IPS-18a (cell line): ENCODE data around the gene ARHGAP15.

Source experiments
- H3K27ac ChIP-seq: one replicate; pipeline ENCODE4 v1.5.1; 2013; ENCODE audit warnings: low read length
- H3K27me3 ChIP-seq: one replicate; pipeline ENCODE4 v1.6.1; 2013; ENCODE audit warnings: mild to moderate bottlenecking, low read length; ENCODE audit not compliant: control insufficient read depth, insufficient read depth
- H3K36me3 ChIP-seq: one replicate; pipeline ENCODE4 v1.6.1; 2013; ENCODE audit warnings: low read depth, low read length; ENCODE audit not compliant: control insufficient read depth
- H3K4me1 ChIP-seq: one replicate; pipeline ENCODE4 v1.6.1; 2013; ENCODE audit warnings: low read depth, low read length; ENCODE audit not compliant: control insufficient read depth
- H3K4me3 ChIP-seq: one replicate; pipeline ENCODE4 v1.5.1; 2013; ENCODE audit warnings: low read length
- H3K9ac ChIP-seq: one replicate; pipeline ENCODE4 v1.6.1; 2013; ENCODE audit warnings: mild to moderate bottlenecking, low read length, moderate library complexity
- H3K9me3 ChIP-seq: one replicate; pipeline ENCODE4 v1.6.1; 2013; ENCODE audit warnings: low read depth, low read length; ENCODE audit not compliant: control insufficient read depth

ARHGAP15 gene

GRCh38 chr2:143425896-143426295 is 296.7 kb downstream of the ARHGAP15 start:
- H3K27me3 ChIP-seq = no peaks in the 10 kb centered on the region
- H3K4me1 ChIP-seq = no peaks in the 10 kb centered on the region
- H3K4me3 ChIP-seq = no peak overlapping the region
- no peak overlapping the region for H3K9ac ChIP-seq
- no peak overlapping the region for H3K27ac ChIP-seq
- no peaks in the 10 kb centered on the region for H3K9me3 ChIP-seq
- H3K36me3 ChIP-seq = no peaks in the 10 kb centered on the region

DNA sequence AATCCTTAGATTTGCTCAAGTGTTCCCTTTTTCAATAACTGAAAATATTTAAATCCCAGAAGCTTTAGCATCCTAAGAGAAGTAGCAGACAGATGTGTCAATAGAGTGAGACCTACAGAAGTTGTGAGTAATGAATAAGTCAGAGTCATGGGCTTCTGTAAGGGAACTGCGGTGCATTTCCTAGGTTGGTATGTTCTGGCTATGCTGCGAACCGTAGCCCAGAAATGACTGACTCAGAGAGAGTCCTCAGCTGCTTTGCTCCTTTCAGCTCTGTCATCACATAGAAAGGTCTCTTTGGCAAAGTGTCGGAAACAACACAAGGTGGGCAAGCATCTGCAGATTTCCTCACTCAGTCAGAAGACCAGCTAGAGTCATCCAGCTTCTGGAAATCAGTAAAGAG is 297.1 kb downstream of the ARHGAP15 start:
- Histone ChIP-seq H3K4me3 (no peak overlapping the region), H3K4me1 (no peaks in the 10 kb centered on the region), H3K9me3 (no peaks in the 10 kb centered on the region), H3K27me3 (no peaks in the 10 kb centered on the region), H3K9ac (no peak overlapping the region), H3K27ac (no peak overlapping the region), H3K36me3 (no peaks in the 10 kb centered on the region)

GRCh38 chr2:143428700-143429099 is 299.5 kb downstream of the ARHGAP15 start:
- Histone ChIP-seq H3K27me3 (no peaks in the 10 kb centered on the region), H3K36me3 (no peaks in the 10 kb centered on the region), H3K9ac (no peak overlapping the region), H3K27ac (no peak overlapping the region), H3K9me3 (no peaks in the 10 kb centered on the region), H3K4me1 (no peaks in the 10 kb centered on the region), H3K4me3 (no peak overlapping the region)

DNA sequence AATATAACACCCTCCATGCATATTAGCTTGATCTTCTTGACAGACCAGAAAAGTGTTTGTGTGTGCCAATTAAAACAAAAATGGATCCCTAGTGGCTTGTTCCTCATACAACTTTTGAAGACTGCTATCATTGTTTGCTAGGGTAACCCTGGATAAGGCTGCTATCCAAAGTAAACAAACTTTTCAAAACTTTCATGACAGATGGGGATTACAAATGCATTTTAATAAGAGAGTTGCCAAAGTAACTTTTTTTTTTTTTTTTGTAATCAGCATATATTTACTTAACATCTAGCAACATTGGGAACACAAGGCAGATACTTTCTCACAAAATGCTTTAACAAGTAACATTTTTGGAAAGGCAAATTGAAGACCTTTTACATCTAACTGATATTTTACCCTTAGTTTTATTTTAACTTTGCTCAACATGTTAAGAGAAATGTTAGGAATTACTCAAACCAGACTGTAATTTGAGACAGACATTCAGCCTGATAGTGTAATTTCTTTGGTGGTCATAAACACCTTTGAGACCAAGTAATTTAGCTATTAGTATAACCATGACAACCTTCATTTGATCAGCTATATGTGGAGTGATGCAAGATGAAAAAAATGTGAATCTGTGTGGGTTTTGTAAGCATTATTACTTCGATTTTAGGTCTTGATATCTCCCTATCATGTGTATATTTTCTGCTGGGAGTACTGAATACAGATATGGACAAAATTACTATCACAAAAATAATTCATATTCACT is 300.9 kb downstream of the ARHGAP15 start:
- no peak overlapping the region for H3K27ac ChIP-seq
- no peaks in the 10 kb centered on the region for H3K27me3 ChIP-seq
- H3K9ac ChIP-seq = no peak overlapping the region
- H3K4me3 ChIP-seq = no peak overlapping the region
- no peaks in the 10 kb centered on the region for H3K9me3 ChIP-seq
- H3K36me3 ChIP-seq = no peaks in the 10 kb centered on the region
- H3K4me1 ChIP-seq = no peaks in the 10 kb centered on the region

DNA sequence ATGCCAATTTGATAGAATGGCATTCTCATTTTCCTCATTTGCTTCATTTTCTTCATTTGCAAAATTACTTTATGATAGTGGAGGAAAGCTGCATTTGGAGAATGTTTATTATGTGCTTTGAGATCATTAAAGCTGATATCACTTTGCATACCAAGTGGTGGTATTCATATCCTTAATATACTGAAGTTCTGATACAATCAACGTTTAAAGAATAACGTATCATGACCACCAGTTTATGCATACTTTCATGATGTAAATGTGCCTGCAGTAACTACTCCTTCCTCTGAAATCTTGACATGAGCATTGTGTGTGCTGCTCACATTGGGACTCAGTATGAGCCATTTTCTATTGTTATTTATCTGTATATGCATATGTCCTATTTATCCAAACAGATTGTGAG is 302.1 kb downstream of the ARHGAP15 start:
- no peaks in the 10 kb centered on the region for H3K27me3 ChIP-seq
- H3K4me1 ChIP-seq = no peaks in the 10 kb centered on the region
- no peak overlapping the region for H3K27ac ChIP-seq
- no peak overlapping the region for H3K9ac ChIP-seq
- no peaks in the 10 kb centered on the region for H3K36me3 ChIP-seq
- H3K9me3 ChIP-seq = no peaks in the 10 kb centered on the region
- H3K4me3 ChIP-seq = no peak overlapping the region

DNA sequence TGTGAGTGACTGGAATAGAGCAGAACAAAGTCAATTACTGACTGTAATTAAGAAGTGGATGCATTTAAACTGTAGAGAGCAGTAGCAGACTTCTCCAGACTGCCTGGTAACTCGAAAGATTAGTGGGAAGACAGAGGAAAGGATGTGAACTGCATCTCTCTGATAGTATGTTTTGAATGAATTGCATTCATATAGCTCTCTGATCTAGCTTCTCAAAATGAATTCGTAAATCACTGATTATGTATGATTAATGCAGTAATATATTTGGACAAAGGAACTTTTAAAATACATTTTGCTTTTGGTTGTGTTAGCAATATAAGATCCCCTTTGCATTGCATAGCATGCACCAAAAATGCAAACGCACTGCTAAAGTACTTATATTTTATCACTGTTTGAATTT is 304.0 kb downstream of the ARHGAP15 start:
- Histone ChIP-seq H3K4me3 (no peak overlapping the region), H3K9ac (no peak overlapping the region), H3K9me3 (no peaks in the 10 kb centered on the region), H3K27ac (no peak overlapping the region), H3K36me3 (no peaks in the 10 kb centered on the region), H3K27me3 (no peaks in the 10 kb centered on the region), H3K4me1 (no peaks in the 10 kb centered on the region)

DNA sequence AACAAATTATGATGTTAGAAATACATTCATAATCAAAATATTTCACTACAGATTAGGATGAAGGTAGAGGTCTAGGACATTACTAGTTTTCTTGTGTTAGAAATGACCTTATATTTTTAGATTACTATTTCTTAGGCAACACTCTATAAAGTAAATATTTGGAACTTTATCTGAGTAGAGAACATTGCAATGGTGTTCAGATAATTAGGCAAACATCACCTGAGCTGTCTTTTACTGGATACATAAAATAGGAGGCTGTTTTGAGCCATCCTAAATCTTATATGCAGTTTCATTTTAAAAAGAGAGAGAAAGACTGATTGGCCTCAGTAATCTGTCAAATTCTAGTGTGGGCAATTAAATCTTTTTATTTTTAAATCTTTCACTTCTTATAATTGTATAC is 304.6 kb downstream of the ARHGAP15 start:
- no peak overlapping the region for H3K27ac ChIP-seq
- no peaks in the 10 kb centered on the region for H3K36me3 ChIP-seq
- H3K9ac ChIP-seq = no peak overlapping the region
- H3K27me3 ChIP-seq = no peaks in the 10 kb centered on the region
- no peaks in the 10 kb centered on the region for H3K9me3 ChIP-seq
- no peaks in the 10 kb centered on the region for H3K4me1 ChIP-seq
- no peak overlapping the region for H3K4me3 ChIP-seq

DNA sequence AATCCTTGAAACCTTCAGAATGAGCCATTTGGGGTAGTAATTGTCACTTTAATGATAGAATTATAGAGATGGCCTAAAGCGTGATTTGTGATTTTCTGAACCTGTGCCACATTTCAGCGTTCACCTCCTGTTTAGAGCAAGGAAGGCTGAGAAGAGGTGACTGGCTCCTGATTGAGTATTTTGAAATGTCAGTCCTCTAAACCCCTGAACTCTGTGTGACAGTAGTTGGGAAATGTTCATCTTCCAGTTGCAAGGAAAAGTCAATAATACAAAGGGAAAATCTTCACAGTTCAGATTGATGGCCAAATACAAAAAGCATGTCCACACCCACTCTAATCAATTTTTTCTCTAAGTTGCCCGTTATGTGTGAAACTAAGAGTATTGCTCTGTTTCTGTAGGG is 305.2 kb downstream of the ARHGAP15 start:
- Histone ChIP-seq H3K4me3 (no peak overlapping the region), H3K36me3 (no peaks in the 10 kb centered on the region), H3K27ac (no peak overlapping the region), H3K9ac (no peak overlapping the region), H3K4me1 (no peaks in the 10 kb centered on the region), H3K27me3 (no peaks in the 10 kb centered on the region), H3K9me3 (no peaks in the 10 kb centered on the region)

DNA sequence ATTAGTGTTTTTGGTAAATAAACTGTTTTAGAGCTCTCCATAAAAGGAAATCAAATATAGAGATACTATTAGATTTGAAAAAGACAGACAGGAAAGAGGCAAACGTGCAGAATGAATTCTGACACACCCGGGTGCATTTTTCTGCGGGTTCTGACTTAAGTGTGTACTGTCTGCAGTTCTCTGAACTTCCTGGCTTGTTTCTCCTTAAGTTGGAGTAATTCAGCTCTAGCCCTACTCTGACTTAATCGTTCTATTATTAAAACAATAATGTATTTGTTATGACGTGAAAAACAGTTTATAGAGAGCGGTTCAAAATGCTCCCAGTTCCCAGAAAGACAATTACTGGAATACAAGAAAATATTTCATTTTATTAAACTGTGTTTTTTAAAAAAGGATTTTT is 305.9 kb downstream of the ARHGAP15 start:
- Histone ChIP-seq H3K9ac (no peak overlapping the region), H3K9me3 (no peaks in the 10 kb centered on the region), H3K27ac (no peak overlapping the region), H3K4me1 (no peaks in the 10 kb centered on the region), H3K27me3 (no peaks in the 10 kb centered on the region), H3K4me3 (no peak overlapping the region), H3K36me3 (no peaks in the 10 kb centered on the region)

GRCh38 chr2:143436951-143437350 is 307.7 kb downstream of the ARHGAP15 start:
- Histone ChIP-seq H3K9me3 (no peaks in the 10 kb centered on the region), H3K9ac (no peak overlapping the region), H3K4me1 (no peaks in the 10 kb centered on the region)

GRCh38 chr2:143440411-143441012 is 311.3 kb downstream of the ARHGAP15 start:
- Histone ChIP-seq H3K9me3 (no peaks in the 10 kb centered on the region), H3K4me1 (no peaks in the 10 kb centered on the region), H3K4me3 (no peak overlapping the region), H3K36me3 (no peaks in the 10 kb centered on the region), H3K27me3 (no peaks in the 10 kb centered on the region), H3K27ac (no peak overlapping the region), H3K9ac (no peak overlapping the region)

More at GRCh38 chr2:143436951-143437350, 307.7 kb downstream of the ARHGAP15 start:
- H3K4me3 ChIP-seq = no peak overlapping the region
- H3K36me3 ChIP-seq = no peaks in the 10 kb centered on the region
- H3K27me3 ChIP-seq = no peaks in the 10 kb centered on the region
- H3K27ac ChIP-seq = no peak overlapping the region

DNA sequence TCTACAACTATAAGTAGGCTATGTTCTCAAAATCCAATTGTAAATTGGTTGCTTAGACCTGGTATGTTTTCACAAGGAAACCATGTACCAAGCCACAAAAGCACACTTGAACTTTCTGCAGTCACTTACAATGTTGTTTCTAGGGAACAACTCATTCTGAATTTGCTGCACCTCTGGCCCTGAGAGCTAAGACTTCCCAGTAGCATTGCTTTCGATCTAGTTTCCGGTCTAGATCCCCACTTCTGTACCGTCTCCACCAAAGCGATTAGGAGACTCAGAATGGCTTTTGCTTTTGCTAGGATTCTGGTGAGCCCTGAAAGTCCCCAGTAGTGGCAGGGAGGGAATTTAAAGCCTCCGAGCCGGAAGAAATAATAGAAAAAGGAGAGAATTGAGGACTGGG is 313.0 kb downstream of the ARHGAP15 start:
- H3K4me3 ChIP-seq = no peak overlapping the region
- no peaks in the 10 kb centered on the region for H3K36me3 ChIP-seq
- no peak overlapping the region for H3K9ac ChIP-seq
- no peak overlapping the region for H3K27ac ChIP-seq
- H3K9me3 ChIP-seq = no peaks in the 10 kb centered on the region
- H3K27me3 ChIP-seq = no peaks in the 10 kb centered on the region
- H3K4me1 ChIP-seq = no peaks in the 10 kb centered on the region
